Measurements from ENCODE around the gene GGA1.
A peak's percentile ranks its signal among the peaks of the same experiment; 100 is the strongest.
"Not testable (repeated sequence)": the region's sequence is repeated elsewhere in the genome, so short reads cannot be mapped to it uniquely, and the experiment has no call there.

The GGA1 gene

GRCh38 chr22:37571258-37571991 lies 37.2 kb upstream of the GGA1 start:
- DNase-seq: no peak

- DNase-seq: no peak
Measured at GRCh38 chr22:37571992-37572373, 36.7 kb upstream of the GGA1 start.

- DNase-seq: no peak
Measured at GRCh38 chr22:37575490-37576003, 33.1 kb upstream of the GGA1 start.

- no peak for DNase-seq
Measured at GRCh38 chr22:37578002-37578401, 30.6 kb upstream of the GGA1 start.

GRCh38 chr22:37581504-37581903 lies 27.1 kb upstream of the GGA1 start:
- DNase-seq: no peak

GRCh38 chr22:37582526-37582925 lies 26.1 kb upstream of the GGA1 start:
- no peak for DNase-seq

GRCh38 chr22:37588546-37589215 lies 20.0 kb upstream of the GGA1 start:
- no peak for DNase-seq

- no peak for DNase-seq
Measured at GRCh38 chr22:37589636-37590035, 19.0 kb upstream of the GGA1 start.

GRCh38 chr22:37591081-37591480 lies 17.6 kb upstream of the GGA1 start:
- not testable (repeated sequence) for DNase-seq

GRCh38 chr22:37591823-37592404 lies 16.7 kb upstream of the GGA1 start:
- no peak for DNase-seq

GRCh38 chr22:37594237-37594636 lies 14.4 kb upstream of the GGA1 start:
- no peak for DNase-seq

GRCh38 chr22:37599153-37599552 lies 9.5 kb upstream of the GGA1 start:
- no peak for DNase-seq

- DNase-seq: no peak
Measured at GRCh38 chr22:37601203-37601539, 7.5 kb upstream of the GGA1 start.

- DNase-seq: no peak
Measured at GRCh38 chr22:37601540-37602442, 6.8 kb upstream of the GGA1 start.

GRCh38 chr22:37602546-37603277 lies 5.9 kb upstream of the GGA1 start:
- not testable (repeated sequence) for DNase-seq

- DNase-seq: no peak
Measured at GRCh38 chr22:37604074-37604473, 4.6 kb upstream of the GGA1 start.

- DNase-seq: peak; percentile 32 to 41
Measured at GRCh38 chr22:37604875-37605274, 3.8 kb upstream of the GGA1 start.

GRCh38 chr22:37607010-37607934 lies 1.4 kb upstream of the GGA1 start:
- DNase-seq: peak; percentile 90

- no peak for DNase-seq
Measured at GRCh38 chr22:37607935-37608476, 628 bp upstream of the GGA1 start.

- no peak for DNase-seq
Measured at GRCh38 chr22:37609240-37610152, 862 bp downstream of the GGA1 start.
